ENCODE data around the gene BMP4. TPM values are rescaled to one million over a fixed set of nuclear protein-coding genes. Genes with fewer than 3 reads are reported as not detected.

The BMP4 gene
- polyA plus RNA-seq, 1 experiment: 20.8 TPM

GRCh38 chr14:53964249-53964648 lies 7.6 kb upstream of the BMP4 start:
- ChIA-PET CTCF (no interaction called here), POLR2A (no interaction called here)
- peaks cover 28% of the 10 kb centered on the region for H3K27me3 ChIP-seq (ENCODE audit: control insufficient read depth, insufficient read depth, low read length)
- H3K9me3 ChIP-seq (ENCODE audit: control insufficient read depth, insufficient read depth, low read length): peaks cover 5% of the 10 kb centered on the region; the same call in 1 of the 2 replicates
- DNase-seq (ENCODE audit: low read depth, low spot score): no peak
- TF ChIP-seq CTCF (IDR thresholded peaks at IDR 0.05; ENCODE audit: low read depth, low read length): no peak
- no peak overlapping the region for H3K4me3 ChIP-seq (ENCODE audit: low read depth, low read length)
- H3K27ac ChIP-seq (ENCODE audit: low read depth, low read length): no peak overlapping the region

- POLR2A ChIA-PET: no interaction called here
- Histone ChIP-seq H3K27ac (ENCODE audit: low read depth, low read length) (no peak overlapping the region), H3K9me3 (ENCODE audit: control insufficient read depth, insufficient read depth, low read length) (peaks cover 5% of the 10 kb centered on the region; the same call in 1 of the 2 replicates), H3K4me3 (ENCODE audit: low read depth, low read length) (peak overlapping the region; percentile 17; the same call in 1 of the 2 replicates), H3K27me3 (ENCODE audit: control insufficient read depth, insufficient read depth, low read length) (peaks cover 31% of the 10 kb centered on the region)
- CTCF ChIA-PET: interaction anchor here (1.0 kb wide), 1 partner anchor 366 kb away, joined by 3 read pairs; no protein-coding TSS in a partner anchor
- no peak for DNase-seq (ENCODE audit: low read depth, low spot score)
- peak; percentile 21; the same call in 1 of the 2 replicates for TF ChIP-seq CTCF (IDR thresholded peaks at IDR 0.05; ENCODE audit: low read depth, low read length)
Measured at GRCh38 chr14:53963320-53964227, 6.9 kb upstream of the BMP4 start.

- Histone ChIP-seq H3K9me3 (ENCODE audit: control insufficient read depth, insufficient read depth, low read length) (peaks cover 5% of the 10 kb centered on the region; the same call in 1 of the 2 replicates), H3K4me3 (ENCODE audit: low read depth, low read length) (no peak overlapping the region), H3K27ac (ENCODE audit: low read depth, low read length) (no peak overlapping the region), H3K27me3 (ENCODE audit: control insufficient read depth, insufficient read depth, low read length) (peaks cover 34% of the 10 kb centered on the region)
- POLR2A ChIA-PET: no interaction called here
- TF ChIP-seq CTCF (IDR thresholded peaks at IDR 0.05; ENCODE audit: low read depth, low read length): no peak
- DNase-seq (ENCODE audit: low read depth, low spot score): no peak
- CTCF ChIA-PET: interaction anchor here (1.0 kb wide), 1 partner anchor 366 kb away, joined by 3 read pairs; no protein-coding TSS in a partner anchor
Measured at GRCh38 chr14:53962953-53963319, 6.3 kb upstream of the BMP4 start.

GRCh38 chr14:53958628-53959027 lies 2.0 kb upstream of the BMP4 start:
- POLR2A ChIA-PET: no interaction called here

More at GRCh38 chr14:53958628-53959027, 2.0 kb upstream of the BMP4 start:
- peaks cover 60% of the 10 kb centered on the region for H3K27me3 ChIP-seq (ENCODE audit: control insufficient read depth, insufficient read depth, low read length)
- peaks cover 8% of the 10 kb centered on the region; the same call in 1 of the 2 replicates for H3K9me3 ChIP-seq (ENCODE audit: control insufficient read depth, insufficient read depth, low read length)
- H3K4me3 ChIP-seq (ENCODE audit: low read depth, low read length): no peak overlapping the region
- H3K27ac ChIP-seq (ENCODE audit: low read depth, low read length): no peak overlapping the region
- DNase-seq (ENCODE audit: low read depth, low spot score): no peak
- CTCF ChIA-PET: interaction anchor here (0.6 to 3.5 kb wide), 2 partner anchors 14 to 389 kb away, joined by 3 to 14 read pairs; no protein-coding TSS in a partner anchor
- TF ChIP-seq CTCF (IDR thresholded peaks at IDR 0.05; ENCODE audit: low read depth, low read length): no peak
